Astrocyte (in vitro differentiated cells and primary cell): ENCODE results near the gene CDS2. TPM values are rescaled to one million over a fixed set of nuclear protein-coding genes. Genes with fewer than 3 reads are reported as not detected.

ENCODE experiments used
- DNase-seq: peaks from one replicate; pipeline ENCODE4 v3.0.0-alpha.2; 2010; ENCODE audit warnings: low read depth
- FAIRE-seq: peaks from 2 replicates; lab custom pipeline; 2011; peaks lifted over from hg19 to GRCh38; lab: Jason Lieb, UNC
- H2AFZ ChIP-seq: 2 replicates; pipeline ENCODE4 v1.6.0; 2012; ENCODE audit warnings: low read depth, low read length, inconsistent platforms
- H3K27ac ChIP-seq: 2 replicates; pipeline ENCODE4 v1.5.1; 2011; ENCODE audit warnings: low read depth, low read length, inconsistent platforms
- H3K27me3 ChIP-seq: 2 replicates; pipeline ENCODE4 v1.6.0; 2011; ENCODE audit warnings: low read length, inconsistent platforms; ENCODE audit not compliant: insufficient read depth
- H3K36me3 ChIP-seq: 2 replicates; pipeline ENCODE4 v1.5.1; 2011; ENCODE audit warnings: low read length, inconsistent platforms; ENCODE audit not compliant: insufficient read depth
- H3K4me1 ChIP-seq: 2 replicates; pipeline ENCODE4 v1.5.1; 2011; ENCODE audit warnings: low read length, inconsistent platforms; ENCODE audit not compliant: insufficient read depth
- H3K4me2 ChIP-seq: 2 replicates; pipeline ENCODE4 v1.6.0; 2012; ENCODE audit warnings: low read length, inconsistent platforms
- H3K4me3 ChIP-seq: 2 replicates; pipeline ENCODE4 v1.5.1; 2011; ENCODE audit warnings: low read depth, mild to moderate bottlenecking, low read length, inconsistent platforms; ENCODE audit not compliant: insufficient read depth
- H3K79me2 ChIP-seq: 2 replicates; pipeline ENCODE4 v1.6.0; 2012; ENCODE audit warnings: mild to moderate bottlenecking, low read length, inconsistent platforms; ENCODE audit not compliant: insufficient read depth
- H3K9ac ChIP-seq: 2 replicates; pipeline ENCODE4 v1.6.0; 2012; ENCODE audit warnings: mild to moderate bottlenecking, low read length, inconsistent platforms
- H3K9me3 ChIP-seq: 2 replicates; pipeline ENCODE4 v1.5.1; 2012; ENCODE audit warnings: low read depth, mild to moderate bottlenecking, low read length, inconsistent platforms; ENCODE audit not compliant: insufficient read depth
- H4K20me1 ChIP-seq: 2 replicates; pipeline ENCODE4 v1.6.0; 2012; ENCODE audit warnings: low read length, inconsistent platforms; ENCODE audit not compliant: insufficient read depth
- H3K27ac Mint-ChIP-seq: one replicate; pipeline ENCODE4 v1.8.0; 2021; ENCODE audit warnings: mild to moderate bottlenecking, mixed read lengths; ENCODE audit not compliant: unreplicated experiment
- H3K27me3 Mint-ChIP-seq: one replicate; pipeline ENCODE4 v1.8.0; 2021; ENCODE audit warnings: low read depth, mixed read lengths; ENCODE audit not compliant: unreplicated experiment
- H3K36me3 Mint-ChIP-seq: one replicate; pipeline ENCODE4 v1.8.0; 2021; ENCODE audit warnings: low read depth, mixed read lengths; ENCODE audit not compliant: unreplicated experiment
- H3K4me1 Mint-ChIP-seq: one replicate; pipeline ENCODE4 v1.8.0; 2021; ENCODE audit warnings: low read depth, mixed read lengths; ENCODE audit not compliant: unreplicated experiment
- H3K4me3 Mint-ChIP-seq: one replicate; pipeline ENCODE4 v1.8.0; 2021; ENCODE audit warnings: mild to moderate bottlenecking, moderate library complexity, mixed read lengths; ENCODE audit not compliant: unreplicated experiment
- H3K9me3 Mint-ChIP-seq: one replicate; pipeline ENCODE4 v1.8.0; 2021; ENCODE audit warnings: mild to moderate bottlenecking, mixed read lengths; ENCODE audit not compliant: unreplicated experiment
- CTCF ChIP-seq: IDR thresholded peaks from 2 replicates; pipeline ENCODE4 v1.5.1; 2011; ENCODE audit warnings: low read depth, mild to moderate bottlenecking, inconsistent platforms, low read length, moderate library complexity; ENCODE audit not compliant: insufficient read depth
- EZH2 ChIP-seq: IDR thresholded peaks from 2 replicates; pipeline ENCODE4 v1.6.1; 2012; ENCODE audit warnings: mild to moderate bottlenecking, low read length, inconsistent platforms; ENCODE audit not compliant: insufficient read depth
- total RNA-seq: library from RNA; stranded (reverse); gene quantifications from 2 replicates; pipeline ENCODE4 v1.2.1, GENCODE V29; 2021

The CDS2 gene
- total RNA-seq, 1 donor from 2014 or later = 53.9 TPM

GRCh38 chr20:5088688-5089087, 38.1 kb upstream of the CDS2 start:
- Mint-ChIP-seq H3K27me3 (no peaks in the 10 kb centered on the region), H3K4me1 (no peaks in the 10 kb centered on the region), H3K4me3 (no peak overlapping the region), H3K36me3 (no peaks in the 10 kb centered on the region), H3K9me3 (no peaks in the 10 kb centered on the region), H3K27ac (no peak overlapping the region)
- Histone ChIP-seq H3K27ac (no peak overlapping the region), H3K27me3 (no peaks in the 10 kb centered on the region), H3K4me3 (no peak overlapping the region), H2AFZ (no peak overlapping the region), H4K20me1 (no peaks in the 10 kb centered on the region), H3K4me2 (no peak overlapping the region), H3K4me1 (no peaks in the 10 kb centered on the region), H3K9me3 (no peaks in the 10 kb centered on the region), H3K36me3 (peaks cover 5% of the 10 kb centered on the region), H3K9ac (no peak overlapping the region), H3K79me2 (no peaks in the 10 kb centered on the region)
- no peak for FAIRE-seq
- TF ChIP-seq EZH2 (no peak), CTCF (no peak)
- DNase-seq = no peak

- Histone ChIP-seq H3K27ac (no peak overlapping the region), H3K9me3 (no peaks in the 10 kb centered on the region), H4K20me1 (no peaks in the 10 kb centered on the region), H3K4me1 (no peaks in the 10 kb centered on the region), H3K9ac (no peak overlapping the region), H3K79me2 (no peaks in the 10 kb centered on the region), H3K27me3 (no peaks in the 10 kb centered on the region), H2AFZ (no peak overlapping the region), H3K36me3 (peaks cover 5% of the 10 kb centered on the region), H3K4me2 (no peak overlapping the region), H3K4me3 (no peak overlapping the region)
- H3K27ac Mint-ChIP-seq = no peak overlapping the region
- no peaks in the 10 kb centered on the region for H3K4me1 Mint-ChIP-seq
- H3K36me3 Mint-ChIP-seq = no peaks in the 10 kb centered on the region
- TF ChIP-seq EZH2 = no peak
- TF ChIP-seq CTCF = no peak
- H3K27me3 Mint-ChIP-seq = no peaks in the 10 kb centered on the region
- DNase-seq (no peak), FAIRE-seq (no peak)
- no peaks in the 10 kb centered on the region for H3K9me3 Mint-ChIP-seq
- no peak overlapping the region for H3K4me3 Mint-ChIP-seq
Observed at GRCh38 chr20:5090191-5090590, 36.6 kb upstream of the CDS2 start.

- no peaks in the 10 kb centered on the region for H3K9me3 ChIP-seq
- Mint-ChIP-seq H3K4me3 (no peak overlapping the region), H3K4me1 (no peaks in the 10 kb centered on the region), H3K36me3 (peaks cover 2% of the 10 kb centered on the region), H3K9me3 (no peaks in the 10 kb centered on the region), H3K27ac (no peak overlapping the region), H3K27me3 (no peaks in the 10 kb centered on the region)
- DNase-seq (no peak), FAIRE-seq (no peak)
- no peaks in the 10 kb centered on the region for H3K27me3 ChIP-seq
- no peak overlapping the region for H3K27ac ChIP-seq
- no peak overlapping the region for H3K9ac ChIP-seq
- TF ChIP-seq EZH2 = no peak
- TF ChIP-seq CTCF = no peak
- peaks cover 6% of the 10 kb centered on the region for H3K36me3 ChIP-seq
- no peak overlapping the region for H3K4me2 ChIP-seq
- H2AFZ ChIP-seq = no peak overlapping the region
- H4K20me1 ChIP-seq = peaks cover 4% of the 10 kb centered on the region
- no peak overlapping the region for H3K4me3 ChIP-seq
- H3K4me1 ChIP-seq = no peaks in the 10 kb centered on the region
- no peaks in the 10 kb centered on the region for H3K79me2 ChIP-seq
Observed at GRCh38 chr20:5091902-5092301, 34.9 kb upstream of the CDS2 start.
